Measurements from ENCODE around the gene FAF2. TPM values are rescaled to one million over a fixed set of nuclear protein-coding genes. Genes with fewer than 3 reads are reported as not detected.
"Not testable (repeated sequence)": the region's sequence is repeated elsewhere in the genome, so short reads cannot be mapped to it uniquely, and the experiment has no call there.

FAF2 gene
- 10 to 100 TPM in 11 of 12 donors, not detected in 1; 23.1 to 35.6 (median 28.3) TPM for polyA plus RNA-seq (ENCODE audit: insufficient read length in 12 of 12)
- long read RNA-seq, donor 1, full-length matches to known transcripts = 5 of 16 reads
- long read RNA-seq, donor 1, partial matches to known transcripts = 11 of 16 reads
- long read RNA-seq, donor 1, other reads (novel, unspliced or antisense) = 0 of 16 reads
- long read RNA-seq, donor 2, full-length matches to known transcripts = 7 of 27 reads
- long read RNA-seq, donor 2, partial matches to known transcripts = 20 of 27 reads
- long read RNA-seq, donor 2, other reads (novel, unspliced or antisense) = 0 of 27 reads
- long read RNA-seq, donor 3, full-length matches to known transcripts = 4 of 4 reads
- long read RNA-seq, donor 3, partial matches to known transcripts = 0 of 4 reads
- long read RNA-seq, donor 3, other reads (novel, unspliced or antisense) = 0 of 4 reads
- long read RNA-seq, donor 4, full-length matches to known transcripts = 5 of 5 reads
- long read RNA-seq, donor 4, partial matches to known transcripts = 0 of 5 reads
- long read RNA-seq, donor 4, other reads (novel, unspliced or antisense) = 0 of 5 reads
- long read RNA-seq, donor 5, full-length matches to known transcripts = 7 of 7 reads
- long read RNA-seq, donor 5, partial matches to known transcripts = 0 of 7 reads
- long read RNA-seq, donor 5, other reads (novel, unspliced or antisense) = 0 of 7 reads
- long read RNA-seq, donor 6, full-length matches to known transcripts = 2 of 2 reads
- long read RNA-seq, donor 6, partial matches to known transcripts = 0 of 2 reads
- long read RNA-seq, donor 6, other reads (novel, unspliced or antisense) = 0 of 2 reads
- long read RNA-seq, donor 7, full-length matches to known transcripts = 3 of 3 reads
- long read RNA-seq, donor 7, partial matches to known transcripts = 0 of 3 reads
- long read RNA-seq, donor 7, other reads (novel, unspliced or antisense) = 0 of 3 reads
- long read RNA-seq, donor 8, full-length matches to known transcripts = 5 of 5 reads
- long read RNA-seq, donor 8, partial matches to known transcripts = 0 of 5 reads
- long read RNA-seq, donor 8, other reads (novel, unspliced or antisense) = 0 of 5 reads
- long read RNA-seq, donor 9, full-length matches to known transcripts = 3 of 3 reads
- long read RNA-seq, donor 9, partial matches to known transcripts = 0 of 3 reads
- long read RNA-seq, donor 9, other reads (novel, unspliced or antisense) = 0 of 3 reads
- long read RNA-seq, donor 10, full-length matches to known transcripts = 6 of 6 reads
- long read RNA-seq, donor 10, partial matches to known transcripts = 0 of 6 reads
- long read RNA-seq, donor 10, other reads (novel, unspliced or antisense) = 0 of 6 reads
- long read RNA-seq, donor 11, full-length matches to known transcripts = 8 of 8 reads
- long read RNA-seq, donor 11, partial matches to known transcripts = 0 of 8 reads
- long read RNA-seq, donor 11, other reads (novel, unspliced or antisense) = 0 of 8 reads

GRCh38 chr5:176447978-176448608 is at the start of gene FAF2:
Gene FAF2 (plus strand): TSS chr5:176448385. CDS start chr5:176448408, 23 bp downstream.
- peak; percentile 98 for DNase-seq

DNA sequence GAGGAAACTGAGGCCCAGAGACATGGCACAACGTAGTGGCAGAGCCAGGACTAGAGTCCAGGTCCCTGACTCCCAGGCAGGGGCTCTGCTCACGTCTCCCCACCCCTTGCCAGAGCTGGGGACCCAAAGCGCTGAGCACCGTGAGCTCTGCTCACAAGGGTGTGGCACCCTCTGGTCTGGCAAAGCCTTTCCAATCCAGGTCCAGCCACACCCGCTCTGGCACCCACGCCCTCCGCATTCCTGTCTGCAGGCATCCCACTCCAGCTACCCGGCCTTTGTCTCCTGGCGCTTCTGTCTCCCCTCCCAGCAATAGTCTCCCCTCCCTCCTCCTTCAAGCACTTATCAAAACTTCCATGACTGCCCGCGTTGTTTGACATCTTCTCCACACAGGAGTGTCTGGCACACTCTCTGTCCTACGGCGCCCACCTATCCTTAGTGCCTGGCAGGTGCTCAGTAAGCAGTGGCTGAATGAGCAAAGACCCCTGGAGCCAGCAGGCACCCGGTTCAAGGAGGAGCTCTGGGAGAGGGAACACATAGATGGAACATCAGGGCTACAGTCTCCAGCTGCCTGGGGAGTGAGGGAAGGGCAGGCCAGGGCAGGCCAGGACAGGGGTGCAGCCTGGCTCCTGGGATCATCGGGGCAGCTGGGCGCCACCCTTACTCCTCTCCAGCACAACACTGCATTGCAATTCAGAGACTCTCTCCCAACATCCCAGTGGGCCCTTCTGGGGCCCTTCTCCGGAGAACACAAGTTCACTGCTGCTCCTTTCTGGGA is 47.6 kb upstream of the FAF2 start:
- no peak for DNase-seq

GRCh38 chr5:176401281-176402205 is 46.6 kb upstream of the FAF2 start:
- no peak for DNase-seq

DNA sequence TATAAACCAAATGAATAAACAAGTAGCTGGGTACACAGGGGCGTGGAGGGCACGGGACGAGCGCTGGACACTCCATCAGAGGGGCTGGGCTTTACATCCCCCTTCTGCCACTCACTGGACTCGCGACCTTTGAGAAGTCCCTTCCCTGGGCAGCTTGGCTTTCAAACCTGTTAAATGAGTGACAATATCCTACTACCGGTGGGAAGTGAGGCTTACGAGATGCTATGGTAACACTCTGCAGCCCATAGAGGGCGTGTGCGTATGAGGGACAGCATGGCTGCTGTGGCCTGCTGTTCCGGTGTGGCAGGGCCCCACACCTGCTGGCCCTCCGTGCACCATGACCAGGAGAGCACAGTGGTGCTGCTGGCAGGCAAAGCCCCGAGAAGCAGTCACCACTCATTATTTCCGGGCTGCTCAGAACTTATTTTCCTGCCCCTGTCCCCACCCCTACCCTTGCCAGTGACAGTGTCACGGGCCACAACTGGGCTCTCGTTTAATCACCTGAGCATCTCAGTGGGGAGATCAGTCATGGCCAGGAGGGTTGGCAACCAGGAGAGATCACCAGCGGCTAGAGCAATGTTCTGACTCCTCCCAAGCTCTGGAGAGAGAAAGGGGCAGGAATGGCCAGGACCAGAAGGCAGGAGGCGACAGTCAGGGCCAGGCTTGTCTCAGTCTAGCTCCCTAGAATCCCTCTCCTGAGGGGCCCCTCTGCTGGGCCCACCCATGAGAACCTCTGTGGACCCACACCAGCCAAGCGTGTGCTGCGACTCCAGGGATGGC is 42.3 kb upstream of the FAF2 start:
- DNase-seq = no peak

GRCh38 chr5:176406436-176407052 is 41.6 kb upstream of the FAF2 start:
- DNase-seq = no peak

- peak; percentile 33 for DNase-seq
Measured at GRCh38 chr5:176407456-176408251, 40.5 kb upstream of the FAF2 start.

GRCh38 chr5:176408252-176408573 is 40.0 kb upstream of the FAF2 start:
- DNase-seq = not testable (repeated sequence)

DNA sequence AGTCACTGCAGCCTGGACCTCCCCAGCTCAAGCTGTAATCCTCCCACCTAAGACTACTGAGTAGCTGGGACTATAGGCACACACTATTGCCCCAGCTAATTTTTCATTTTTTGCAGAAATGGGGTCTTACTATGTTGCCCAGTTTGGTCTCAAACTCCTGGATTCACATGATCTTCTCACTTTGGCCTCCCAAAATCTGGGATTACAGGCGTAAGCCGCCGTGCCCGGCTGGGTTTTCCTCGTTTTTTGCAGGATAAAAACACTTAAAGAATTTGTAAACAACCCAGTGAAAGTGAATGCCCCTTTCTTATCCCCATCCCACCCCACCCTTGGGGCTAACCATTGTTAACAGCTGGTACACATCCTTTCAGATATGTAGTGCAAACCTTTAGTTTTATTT is 39.6 kb upstream of the FAF2 start:
- no peak for DNase-seq

DNA sequence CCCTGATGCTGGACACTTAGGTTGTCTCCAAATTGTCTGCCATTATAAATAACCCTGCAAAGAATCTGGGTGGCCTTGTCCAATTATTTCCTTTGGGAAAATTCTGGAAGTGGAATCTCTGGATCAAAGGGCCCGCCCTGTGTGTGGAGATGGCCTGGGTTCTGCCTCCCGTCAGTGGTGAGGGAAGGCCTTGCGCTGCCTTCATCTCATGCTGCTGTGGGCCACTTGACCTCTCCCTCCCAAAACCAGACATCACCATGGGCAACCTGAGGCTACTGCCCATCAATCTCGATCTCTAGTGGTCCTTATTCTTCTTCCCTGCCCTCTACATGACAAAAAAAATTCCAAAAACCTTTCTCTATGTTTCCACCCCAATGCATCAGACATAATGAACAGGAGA is 38.4 kb upstream of the FAF2 start:
- DNase-seq = no peak

GRCh38 chr5:176410486-176411180 is 37.6 kb upstream of the FAF2 start:
- DNase-seq = no peak

GRCh38 chr5:176412517-176413254 is 35.5 kb upstream of the FAF2 start:
- DNase-seq = no peak

DNA sequence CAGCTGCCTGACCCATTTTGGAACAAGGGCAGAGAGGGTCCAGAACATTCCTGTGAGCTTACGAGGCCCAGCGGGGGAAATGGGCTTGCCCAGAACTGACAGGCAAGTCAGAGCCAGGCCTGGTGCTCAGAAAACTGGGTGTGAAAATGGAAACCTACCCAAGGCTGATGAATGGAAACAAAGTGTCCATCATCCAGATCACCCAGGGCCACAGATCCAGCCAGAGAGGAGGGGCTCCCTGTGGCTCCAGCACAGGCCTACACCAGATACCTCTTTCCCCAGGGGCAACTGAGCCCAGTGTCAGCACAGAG is 35.0 kb upstream of the FAF2 start:
- DNase-seq = no peak

GRCh38 chr5:176413709-176414191 is 34.4 kb upstream of the FAF2 start:
- DNase-seq = no peak

GRCh38 chr5:176414704-176415103 is 33.5 kb upstream of the FAF2 start:
- DNase-seq = no peak

DNA sequence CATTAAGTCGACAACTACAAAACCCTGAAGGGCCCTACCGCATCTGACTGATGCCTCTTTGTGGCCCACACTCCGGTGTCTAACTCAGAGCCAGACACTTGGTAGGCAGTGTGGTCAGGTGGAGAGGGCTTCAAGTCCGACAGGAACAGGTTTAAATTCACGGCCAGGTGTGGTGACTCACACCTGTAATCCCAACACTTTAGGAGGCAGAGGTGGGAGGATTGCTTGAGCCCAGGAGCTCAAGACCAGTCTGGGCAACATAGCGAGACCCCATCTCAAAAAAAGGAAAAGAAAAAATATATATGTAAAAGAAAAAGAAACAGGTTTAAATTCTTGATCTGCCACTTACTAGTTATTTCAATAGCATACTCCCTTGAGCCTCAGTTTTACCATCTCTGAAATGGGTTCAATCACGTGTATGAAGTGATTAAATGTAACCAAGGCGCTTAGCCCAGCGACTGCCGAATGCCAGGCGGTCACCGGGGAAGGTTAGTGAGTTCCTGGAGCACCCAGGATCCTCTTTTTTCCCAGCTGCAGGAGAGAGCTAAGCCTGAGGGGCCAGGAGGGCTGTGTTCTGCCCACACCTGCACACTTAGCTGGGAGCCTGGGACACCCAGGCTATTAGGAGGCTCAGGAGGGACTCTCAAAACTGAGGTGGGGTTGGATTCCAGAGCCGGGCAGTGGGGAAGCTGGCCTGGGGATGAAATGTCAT is 32.8 kb upstream of the FAF2 start:
- DNase-seq = no peak

Data from muscle of arm (tissue), 14 donors.